Liver (tissue), 9 donors: Measurements from ENCODE around the gene MTHFSD. TPM values are rescaled to one million over a fixed set of nuclear protein-coding genes. Genes with fewer than 3 reads are reported as not detected.

Experiments used
- DNase-seq: peaks from one replicate; pipeline ENCODE4 v3.0.0-alpha.2; 2017; ENCODE audit warnings: low spot score
- H3K27ac ChIP-seq, 2 donors: one replicate each; pipeline ENCODE4 v1.7.0; 2013; ENCODE audit warnings: inconsistent platforms in 2 of 2, low read length in 2 of 2, control low read depth in 1 of 2, low read depth in 1 of 2, mild to moderate bottlenecking in 1 of 2
- H3K27me3 ChIP-seq, 4 donors: one replicate each; pipeline versions ENCODE4 v1.6.1 to v1.7.0; 2013; ENCODE audit warnings: low read length in 3 of 4, inconsistent platforms in 1 of 4, mild to moderate bottlenecking in 1 of 4, moderate library complexity in 1 of 4; ENCODE audit not compliant: control insufficient read depth in 4 of 4, insufficient read depth in 4 of 4
- H3K36me3 ChIP-seq, 4 donors: one replicate each; pipeline versions ENCODE4 v1.6.1 to v1.7.0; 2013; ENCODE audit warnings: low read length in 3 of 4, mild to moderate bottlenecking in 3 of 4, low read depth in 1 of 4, moderate library complexity in 1 of 4; ENCODE audit not compliant: control insufficient read depth in 4 of 4, insufficient read depth in 3 of 4
- H3K4me1 ChIP-seq, 4 donors: one replicate each; pipeline versions ENCODE4 v1.6.1 to v1.7.0; 2013; ENCODE audit warnings: low read length in 3 of 4, mild to moderate bottlenecking in 3 of 4, moderate library complexity in 1 of 4; ENCODE audit not compliant: control insufficient read depth in 4 of 4, insufficient read depth in 4 of 4
- H3K4me3 ChIP-seq, 3 donors: one replicate each; pipeline versions ENCODE4 v1.6.1 to v1.7.0; 2013; ENCODE audit warnings: low read length in 3 of 3, control low read depth in 1 of 3, low read depth in 1 of 3, mild to moderate bottlenecking in 1 of 3
- H3K9ac ChIP-seq, 2 donors: one replicate each; pipeline ENCODE4 v1.7.0; 2013; ENCODE audit warnings: low read length in 2 of 2, mild to moderate bottlenecking in 2 of 2, moderate library complexity in 2 of 2, control low read depth in 1 of 2, low read depth in 1 of 2
- H3K9me3 ChIP-seq, 4 donors: one replicate each; pipeline versions ENCODE4 v1.6.1 to v1.7.0; 2013; ENCODE audit warnings: low read length in 3 of 4; ENCODE audit not compliant: control insufficient read depth in 4 of 4
- EGR1 ChIP-seq, 2 donors: IDR thresholded peaks; 2 replicates each; pipeline ENCODE4 v1.6.1; 2016 to 2018; ENCODE audit warnings: antibody characterized with exemption in 2 of 2, low read depth in 2 of 2
- FOXA1 ChIP-seq: IDR thresholded peaks from 2 replicates; pipeline ENCODE4 v1.6.1; 2016; ENCODE audit warnings: antibody characterized with exemption
- FOXA2 ChIP-seq: IDR thresholded peaks from 2 replicates; pipeline ENCODE4 v1.6.1; 2016; ENCODE audit warnings: antibody characterized with exemption
- GABPA ChIP-seq, 2 donors: IDR thresholded peaks in 1 of 2; conservative IDR thresholded peaks in 1 of 2; 2 replicates each; pipeline ENCODE4 v1.6.1; 2016; ENCODE audit warnings: antibody characterized with exemption in 2 of 2, mild to moderate bottlenecking in 1 of 2, moderate library complexity in 1 of 2
- HNF4A ChIP-seq, 2 donors: conservative IDR thresholded peaks; 2 replicates each; pipeline ENCODE4 v1.6.1; 2016; ENCODE audit warnings: antibody characterized with exemption in 2 of 2, mild to moderate bottlenecking in 2 of 2
- HNF4G ChIP-seq: IDR thresholded peaks from 2 replicates; pipeline ENCODE4 v1.6.1; 2016; ENCODE audit warnings: antibody characterized with exemption
- JUND ChIP-seq, 2 donors: IDR thresholded peaks; 2 replicates each; pipeline ENCODE4 v1.6.1; 2016; ENCODE audit warnings: antibody characterized with exemption in 2 of 2
- NR2F2 ChIP-seq: IDR thresholded peaks from 2 replicates; pipeline ENCODE4 v1.6.1; 2016; ENCODE audit warnings: antibody characterized with exemption
- RAD21 ChIP-seq, 2 donors: IDR thresholded peaks; 2 replicates each; pipeline ENCODE4 v1.6.1; 2016; ENCODE audit warnings: antibody characterized with exemption in 2 of 2, mild to moderate bottlenecking in 2 of 2
- RXRA ChIP-seq, 2 donors: IDR thresholded peaks; 2 replicates each; pipeline ENCODE4 v1.6.1; 2017 to 2018; ENCODE audit warnings: antibody characterized with exemption in 2 of 2, mild to moderate bottlenecking in 1 of 2
- SP1 ChIP-seq: IDR thresholded peaks from 2 replicates; pipeline ENCODE4 v1.6.1; 2018; ENCODE audit warnings: antibody characterized with exemption, mild to moderate bottlenecking
- TAF1 ChIP-seq: conservative IDR thresholded peaks from 2 replicates; pipeline ENCODE4 v1.6.1; 2016; ENCODE audit warnings: antibody characterized with exemption, mild to moderate bottlenecking
- YY1 ChIP-seq: IDR thresholded peaks from 2 replicates; pipeline ENCODE4 v1.6.1; 2016; ENCODE audit warnings: antibody characterized with exemption, mild to moderate bottlenecking
- WGBS: extraction: QIAGEN DNeasy Blood & Tissue Kit; methylation state at CpG from one replicate; pipeline ENCODE4 v1.1.7; 2013; 5-methylcytosine and 5-hydroxymethylcytosine counted together
- polyA plus RNA-seq, 2 donors: library from polyadenylated mRNA; stranded (reverse) in 1 of 2; unstranded in 1 of 2; fragments of 200-250 nt in 1 of 2; fragments of >200 nt in 1 of 2; fragmentation: Nextera tagmentation in 1 of 2; extraction: Ambion mirVana in 1 of 2; gene quantifications; one replicate each; pipeline versions ENCODE4 v1.2.1 to v1.2.3, GENCODE V29; 2013 to 2015
- total RNA-seq, 2 donors: library from RNA; depleted of rRNA; stranded (reverse); fragments of >200 nt; gene quantifications; one replicate each; pipeline ENCODE4 v1.2.3, GENCODE V29; 2014
- TF ChIP-seq, protein P1 (sequence below): IDR thresholded peaks from 2 replicates; pipeline ENCODE4 v1.6.1; 2016; ENCODE audit warnings: antibody characterized with exemption
- TF ChIP-seq, protein P2 (sequence below): IDR thresholded peaks from 2 replicates; pipeline ENCODE4 v1.6.1; 2016; ENCODE audit warnings: antibody characterized with exemption
- TF ChIP-seq, protein P3 (sequence below): fragments of 150-350 bp; IDR thresholded peaks from 2 replicates; pipeline ENCODE4 v1.5.1; 2017; ENCODE audit warnings: improper control_type of control experiment, low read depth, low read length; ENCODE audit not compliant: missing input control
- TF ChIP-seq, protein P4 (sequence below): IDR thresholded peaks from 2 replicates; pipeline ENCODE4 v1.6.1; 2016; ENCODE audit warnings: antibody characterized with exemption, mild to moderate bottlenecking
- donor health status: healthy.
- donor health status: healthy.
- donor health status: healthy.
- donor health status: healthy.
- donor health status: healthy.

Gene MTHFSD
- total and polyA plus RNA-seq, 4 donors: 4.6 to 8.1 (median 6.5) TPM

DNA sequence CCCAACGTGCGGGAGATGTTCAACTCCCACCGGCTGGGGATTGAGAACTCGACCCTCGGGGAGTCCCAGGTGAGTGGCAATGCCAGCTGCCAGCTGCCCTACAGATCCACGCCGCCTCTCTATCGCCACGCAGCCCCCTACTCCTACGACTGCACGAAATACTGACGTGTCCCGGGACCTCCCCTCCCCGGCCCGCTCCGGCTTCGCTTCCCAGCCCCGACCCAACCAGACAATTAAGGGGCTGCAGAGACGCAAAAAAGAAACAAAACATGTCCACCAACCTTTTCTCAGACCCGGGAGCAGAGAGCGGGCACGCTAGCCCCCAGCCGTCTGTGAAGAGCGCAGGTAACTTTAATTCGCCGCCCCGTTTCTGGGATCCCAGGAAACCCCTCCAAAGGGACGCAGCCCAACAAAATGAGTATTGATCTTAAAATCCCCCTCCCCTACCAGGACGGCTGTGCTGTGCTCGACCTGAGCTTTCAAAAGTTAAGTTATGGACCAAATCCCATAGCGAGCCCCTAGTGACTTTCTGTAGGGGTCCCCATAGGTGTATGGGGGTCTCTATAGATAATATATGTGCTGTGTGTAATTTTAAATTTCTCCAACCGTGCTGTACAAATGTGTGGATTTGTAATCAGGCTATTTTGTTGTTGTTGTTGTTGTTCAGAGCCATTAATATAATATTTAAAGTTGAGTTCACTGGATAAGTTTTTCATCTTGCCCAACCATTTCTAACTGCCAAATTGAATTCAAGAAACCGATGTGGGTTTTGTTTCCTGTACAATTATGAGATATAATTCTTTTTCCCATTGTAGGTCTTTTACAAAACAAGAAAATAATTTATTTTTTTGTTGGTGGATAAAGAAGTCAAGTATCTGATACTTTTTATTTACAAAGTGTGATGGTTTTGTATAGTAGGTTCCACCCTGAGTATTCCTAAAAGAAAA, 13.9 kb upstream of the MTHFSD start:
- WGBS: 13% methylated on average over 33 of the region's 33 CpGs
- no peak for DNase-seq
- TF ChIP-seq RXRA (IDR thresholded peaks at IDR 0.05): no peak
- TF ChIP-seq, protein P1, sequence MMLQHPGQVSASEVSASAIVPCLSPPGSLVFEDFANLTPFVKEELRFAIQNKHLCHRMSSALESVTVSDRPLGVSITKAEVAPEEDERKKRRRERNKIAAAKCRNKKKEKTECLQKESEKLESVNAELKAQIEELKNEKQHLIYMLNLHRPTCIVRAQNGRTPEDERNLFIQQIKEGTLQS: no peak
- TF ChIP-seq HNF4A (conservative IDR thresholded peaks at IDR 0.05): no peak
- TF ChIP-seq, protein P2, sequence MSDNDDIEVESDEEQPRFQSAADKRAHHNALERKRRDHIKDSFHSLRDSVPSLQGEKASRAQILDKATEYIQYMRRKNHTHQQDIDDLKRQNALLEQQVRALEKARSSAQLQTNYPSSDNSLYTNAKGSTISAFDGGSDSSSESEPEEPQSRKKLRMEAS: no peak
- no peak for TF ChIP-seq HNF4G
- TF ChIP-seq EGR1 (IDR thresholded peaks at IDR 0.05; ENCODE audit: low read depth in 2 of 2): no peak
- TF ChIP-seq RAD21 (IDR thresholded peaks at IDR 0.05): no peak
- TF ChIP-seq TAF1: no peak
- TF ChIP-seq FOXA1: no peak
- TF ChIP-seq SP1: no peak
- TF ChIP-seq, protein P3, sequence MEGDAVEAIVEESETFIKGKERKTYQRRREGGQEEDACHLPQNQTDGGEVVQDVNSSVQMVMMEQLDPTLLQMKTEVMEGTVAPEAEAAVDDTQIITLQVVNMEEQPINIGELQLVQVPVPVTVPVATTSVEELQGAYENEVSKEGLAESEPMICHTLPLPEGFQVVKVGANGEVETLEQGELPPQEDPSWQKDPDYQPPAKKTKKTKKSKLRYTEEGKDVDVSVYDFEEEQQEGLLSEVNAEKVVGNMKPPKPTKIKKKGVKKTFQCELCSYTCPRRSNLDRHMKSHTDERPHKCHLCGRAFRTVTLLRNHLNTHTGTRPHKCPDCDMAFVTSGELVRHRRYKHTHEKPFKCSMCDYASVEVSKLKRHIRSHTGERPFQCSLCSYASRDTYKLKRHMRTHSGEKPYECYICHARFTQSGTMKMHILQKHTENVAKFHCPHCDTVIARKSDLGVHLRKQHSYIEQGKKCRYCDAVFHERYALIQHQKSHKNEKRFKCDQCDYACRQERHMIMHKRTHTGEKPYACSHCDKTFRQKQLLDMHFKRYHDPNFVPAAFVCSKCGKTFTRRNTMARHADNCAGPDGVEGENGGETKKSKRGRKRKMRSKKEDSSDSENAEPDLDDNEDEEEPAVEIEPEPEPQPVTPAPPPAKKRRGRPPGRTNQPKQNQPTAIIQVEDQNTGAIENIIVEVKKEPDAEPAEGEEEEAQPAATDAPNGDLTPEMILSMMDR: no peak
- TF ChIP-seq NR2F2: no peak
- TF ChIP-seq FOXA2: no peak
- no peak for TF ChIP-seq JUND (IDR thresholded peaks at IDR 0.05)
- no peak for TF ChIP-seq GABPA (IDR thresholded peaks at IDR 0.05 in 1 of 2, conservative IDR thresholded peaks at IDR 0.05 in 1 of 2)
- TF ChIP-seq, protein P4, sequence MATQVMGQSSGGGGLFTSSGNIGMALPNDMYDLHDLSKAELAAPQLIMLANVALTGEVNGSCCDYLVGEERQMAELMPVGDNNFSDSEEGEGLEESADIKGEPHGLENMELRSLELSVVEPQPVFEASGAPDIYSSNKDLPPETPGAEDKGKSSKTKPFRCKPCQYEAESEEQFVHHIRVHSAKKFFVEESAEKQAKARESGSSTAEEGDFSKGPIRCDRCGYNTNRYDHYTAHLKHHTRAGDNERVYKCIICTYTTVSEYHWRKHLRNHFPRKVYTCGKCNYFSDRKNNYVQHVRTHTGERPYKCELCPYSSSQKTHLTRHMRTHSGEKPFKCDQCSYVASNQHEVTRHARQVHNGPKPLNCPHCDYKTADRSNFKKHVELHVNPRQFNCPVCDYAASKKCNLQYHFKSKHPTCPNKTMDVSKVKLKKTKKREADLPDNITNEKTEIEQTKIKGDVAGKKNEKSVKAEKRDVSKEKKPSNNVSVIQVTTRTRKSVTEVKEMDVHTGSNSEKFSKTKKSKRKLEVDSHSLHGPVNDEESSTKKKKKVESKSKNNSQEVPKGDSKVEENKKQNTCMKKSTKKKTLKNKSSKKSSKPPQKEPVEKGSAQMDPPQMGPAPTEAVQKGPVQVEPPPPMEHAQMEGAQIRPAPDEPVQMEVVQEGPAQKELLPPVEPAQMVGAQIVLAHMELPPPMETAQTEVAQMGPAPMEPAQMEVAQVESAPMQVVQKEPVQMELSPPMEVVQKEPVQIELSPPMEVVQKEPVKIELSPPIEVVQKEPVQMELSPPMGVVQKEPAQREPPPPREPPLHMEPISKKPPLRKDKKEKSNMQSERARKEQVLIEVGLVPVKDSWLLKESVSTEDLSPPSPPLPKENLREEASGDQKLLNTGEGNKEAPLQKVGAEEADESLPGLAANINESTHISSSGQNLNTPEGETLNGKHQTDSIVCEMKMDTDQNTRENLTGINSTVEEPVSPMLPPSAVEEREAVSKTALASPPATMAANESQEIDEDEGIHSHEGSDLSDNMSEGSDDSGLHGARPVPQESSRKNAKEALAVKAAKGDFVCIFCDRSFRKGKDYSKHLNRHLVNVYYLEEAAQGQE: no peak
- no peak for TF ChIP-seq YY1
- H3K36me3 ChIP-seq: no peaks in the 10 kb centered on the region
- H3K27ac ChIP-seq: no peak overlapping the region
- peak overlapping the region in 1 of 3 donors; percentile 6 for H3K4me3 ChIP-seq
- H3K27me3 ChIP-seq: peaks cover 2 to 33% (median 27%) of the 10 kb centered on the region in 4 donors
- peaks cover 2 to 18% (median 2%) of the 10 kb centered on the region in 4 donors for H3K4me1 ChIP-seq
- no peaks in the 10 kb centered on the region for H3K9me3 ChIP-seq
- H3K9ac ChIP-seq: no peak overlapping the region
